Effector memory CD4-positive, alpha-beta T cell (primary cell): Measurements from ENCODE around the gene CHTF18.

Experiments used
- DNase-seq, 3 donors: peaks; one replicate each; pipeline ENCODE4 v3.0.0-alpha.2; 2020
- H3K27ac ChIP-seq: 2 replicates; pipeline ENCODE4 v1.7.0; 2013; ENCODE audit warnings: mild to moderate bottlenecking, low read length, moderate library complexity; ENCODE audit not compliant: insufficient read depth, poor library complexity, severe bottlenecking
- H3K27me3 ChIP-seq: replicated peaks from 2 replicates; pipeline ENCODE4 v1.7.0; 2013; ENCODE audit warnings: mild to moderate bottlenecking, low read length; ENCODE audit not compliant: insufficient read depth, control insufficient read depth, poor library complexity, severe bottlenecking
- H3K36me3 ChIP-seq: 2 replicates; pipeline ENCODE4 v1.7.0; 2013; ENCODE audit warnings: mild to moderate bottlenecking, low read length, moderate library complexity; ENCODE audit not compliant: control insufficient read depth, insufficient read depth
- H3K4me1 ChIP-seq: 2 replicates; pipeline ENCODE4 v1.7.0; 2013; ENCODE audit warnings: low read length, mild to moderate bottlenecking; ENCODE audit not compliant: control insufficient read depth, insufficient read depth, poor library complexity, severe bottlenecking
- H3K4me3 ChIP-seq: 2 replicates; pipeline ENCODE4 v1.7.0; 2013; ENCODE audit warnings: low read length, low read depth, mild to moderate bottlenecking; ENCODE audit not compliant: insufficient read depth, poor library complexity, severe bottlenecking
- H3K9me3 ChIP-seq: 2 replicates; pipeline ENCODE4 v1.7.0; 2013; ENCODE audit warnings: mild to moderate bottlenecking, low read length, moderate library complexity; ENCODE audit not compliant: control insufficient read depth

Gene CHTF18

DNA sequence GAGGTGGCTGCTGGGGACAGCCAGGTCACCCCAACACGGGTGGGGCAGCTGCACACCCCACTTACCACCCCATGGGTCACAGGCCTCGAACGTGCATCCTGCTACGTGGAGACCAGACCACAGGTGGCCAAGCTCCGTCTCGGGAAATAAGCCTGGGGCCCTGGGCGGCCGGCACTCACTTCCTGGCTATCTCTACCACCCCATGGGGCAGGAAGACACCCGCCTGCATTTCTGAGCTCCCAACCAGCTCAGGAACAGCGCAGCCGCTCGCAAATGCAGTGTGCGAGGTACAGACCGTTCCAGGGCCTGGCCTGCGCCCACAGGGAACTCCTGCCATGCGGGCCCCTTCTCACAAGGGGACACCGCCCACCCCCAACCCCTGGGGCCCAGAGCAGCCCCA, 17.1 kb downstream of the CHTF18 start:
- DNase-seq = no peak
- H3K27me3 ChIP-seq = peaks cover 21% of the 10 kb centered on the region

DNA sequence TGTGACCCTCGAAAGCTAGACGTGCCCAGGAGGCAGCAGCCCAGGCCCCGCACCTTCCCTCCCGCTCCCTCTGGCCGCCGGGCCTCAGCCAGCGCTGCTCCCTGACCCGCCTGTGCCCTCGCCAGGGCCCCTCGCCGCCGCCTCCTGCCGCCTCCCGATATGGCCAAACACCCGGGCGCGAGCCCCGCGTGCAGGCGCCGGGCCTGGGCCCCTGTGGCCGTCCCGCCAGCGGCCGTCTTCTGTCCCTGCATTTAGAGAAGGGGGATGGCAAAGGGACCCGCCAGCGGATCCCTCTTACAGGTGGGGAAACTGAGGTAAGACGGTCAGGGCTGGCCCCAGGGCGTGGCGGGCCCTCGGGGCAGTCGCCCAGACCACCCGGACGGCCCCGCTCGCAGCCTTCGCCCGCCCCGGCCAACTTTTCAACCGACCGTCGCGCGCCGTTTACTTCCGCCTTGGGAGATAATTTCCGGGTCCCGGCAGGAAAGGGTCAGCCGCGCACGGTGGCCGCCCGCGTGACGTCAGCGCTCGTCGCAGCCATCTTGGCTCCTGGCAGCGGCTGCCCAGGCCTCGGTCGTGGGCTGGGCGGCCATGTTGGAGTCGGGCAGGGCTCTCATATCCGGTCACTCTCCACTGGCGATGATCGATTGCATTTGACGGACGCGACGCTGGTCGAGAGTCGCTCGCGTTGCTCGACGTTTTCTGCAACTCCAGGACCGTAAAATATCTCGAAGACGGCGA, 19.1 kb downstream of the CHTF18 start:
- peak overlapping the region; percentile 82 for H3K27ac ChIP-seq
- peaks cover 5% of the 10 kb centered on the region for H3K27me3 ChIP-seq
- H3K4me1 ChIP-seq = peaks cover 11% of the 10 kb centered on the region
- peak overlapping the region; percentile 85 for H3K4me3 ChIP-seq
- H3K9me3 ChIP-seq = no peaks in the 10 kb centered on the region
- peak; percentile 60 to 83 (median 69) for DNase-seq
- H3K36me3 ChIP-seq = no peaks in the 10 kb centered on the region

More for the DNA sequence above, 17.1 kb downstream of the CHTF18 start:
- no peak overlapping the region for H3K27ac ChIP-seq
- H3K9me3 ChIP-seq = no peaks in the 10 kb centered on the region
- no peaks in the 10 kb centered on the region for H3K36me3 ChIP-seq
- peaks cover 14% of the 10 kb centered on the region for H3K4me1 ChIP-seq
- H3K4me3 ChIP-seq = no peak overlapping the region

DNA sequence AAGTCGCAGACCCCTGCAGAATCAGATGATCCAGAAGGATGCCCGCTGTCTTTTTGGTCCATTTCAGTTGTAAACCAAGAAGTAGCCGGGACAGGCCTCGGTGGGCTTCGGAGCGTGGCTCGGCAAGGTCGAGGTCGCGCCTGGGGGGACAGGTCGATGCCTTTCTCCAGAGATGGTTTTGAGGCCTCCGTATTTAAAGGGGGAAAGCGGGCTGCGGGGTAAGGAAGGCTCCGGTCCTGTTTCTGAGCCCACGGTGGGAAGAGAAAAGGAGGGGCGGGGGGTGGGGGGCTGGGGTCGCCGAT, 19.6 kb downstream of the CHTF18 start:
- no peak for DNase-seq
- peaks cover 7% of the 10 kb centered on the region for H3K27me3 ChIP-seq
- no peaks in the 10 kb centered on the region for H3K36me3 ChIP-seq
- no peaks in the 10 kb centered on the region for H3K9me3 ChIP-seq
- peak overlapping the region; percentile 85 for H3K4me3 ChIP-seq
- H3K27ac ChIP-seq = peak overlapping the region; percentile 82
- H3K4me1 ChIP-seq = peaks cover 11% of the 10 kb centered on the region

DNA sequence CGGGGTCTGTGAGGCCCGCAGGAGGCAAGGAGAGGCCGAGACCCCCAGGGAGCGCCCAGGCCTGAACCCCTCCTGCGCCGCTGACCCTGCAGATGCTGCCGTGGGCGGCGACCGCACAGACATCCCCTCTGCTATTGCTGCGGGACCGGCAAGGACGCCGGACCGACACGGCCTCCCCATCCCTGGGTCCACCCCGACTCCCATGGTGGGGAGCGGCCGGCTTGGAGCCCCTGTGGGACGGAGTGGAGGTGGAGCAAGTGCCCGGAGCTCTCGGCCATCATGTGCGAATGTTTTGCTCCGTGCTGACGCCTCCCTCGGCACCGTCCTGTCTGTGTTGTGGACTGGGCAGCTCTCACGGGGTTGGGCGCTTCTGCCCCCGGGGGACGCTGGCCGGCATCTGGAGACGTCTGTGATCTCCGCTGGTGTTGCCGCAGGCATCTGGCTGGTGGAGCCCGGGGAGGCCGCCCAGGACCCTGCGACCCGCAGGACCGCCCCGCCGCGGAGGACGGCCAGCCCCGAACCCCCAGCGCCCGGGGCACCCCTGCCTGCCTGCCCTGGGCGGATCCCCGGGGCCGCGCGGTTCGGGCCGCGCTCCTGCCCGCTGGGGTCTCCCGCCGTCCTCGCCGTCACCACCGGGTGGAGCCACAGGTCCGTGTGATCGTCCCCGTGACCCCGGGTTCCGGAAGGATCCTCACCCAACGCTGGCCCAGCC, 24.9 kb downstream of the CHTF18 start:
- no peak overlapping the region for H3K4me3 ChIP-seq
- peaks cover 8% of the 10 kb centered on the region for H3K27me3 ChIP-seq

DNA sequence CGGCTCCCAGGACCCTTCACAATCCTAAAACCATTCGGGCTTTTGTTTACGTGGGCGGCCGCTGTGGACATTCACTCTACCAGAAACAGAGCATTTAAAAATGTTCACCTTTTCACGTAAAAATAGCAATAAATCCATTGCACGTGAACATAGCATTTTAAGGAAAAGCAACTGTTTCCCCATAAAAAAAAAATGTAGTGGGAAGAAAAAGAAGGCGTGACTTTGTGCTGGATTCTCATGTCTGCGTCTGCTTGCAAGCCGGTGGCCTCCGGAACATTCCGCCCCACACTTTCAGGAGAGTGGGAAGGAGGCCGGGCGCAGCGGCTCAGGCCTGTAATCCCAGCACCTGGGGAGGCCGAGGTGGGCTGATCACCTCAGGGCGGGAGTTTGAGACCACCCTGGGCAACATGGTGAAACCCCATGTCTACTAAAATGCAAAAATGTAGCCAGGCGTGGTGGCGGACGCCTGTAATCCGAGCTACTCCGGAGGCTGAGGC, 25.5 kb downstream of the CHTF18 start:
- H3K27me3 ChIP-seq = peaks cover 8% of the 10 kb centered on the region

More for the DNA sequence above, 24.9 kb downstream of the CHTF18 start:
- peaks cover 2% of the 10 kb centered on the region for H3K4me1 ChIP-seq
- no peak overlapping the region for H3K27ac ChIP-seq
- no peaks in the 10 kb centered on the region for H3K9me3 ChIP-seq
- no peaks in the 10 kb centered on the region for H3K36me3 ChIP-seq
- peak in 1 of 3 donors; percentile 16 for DNase-seq

DNA sequence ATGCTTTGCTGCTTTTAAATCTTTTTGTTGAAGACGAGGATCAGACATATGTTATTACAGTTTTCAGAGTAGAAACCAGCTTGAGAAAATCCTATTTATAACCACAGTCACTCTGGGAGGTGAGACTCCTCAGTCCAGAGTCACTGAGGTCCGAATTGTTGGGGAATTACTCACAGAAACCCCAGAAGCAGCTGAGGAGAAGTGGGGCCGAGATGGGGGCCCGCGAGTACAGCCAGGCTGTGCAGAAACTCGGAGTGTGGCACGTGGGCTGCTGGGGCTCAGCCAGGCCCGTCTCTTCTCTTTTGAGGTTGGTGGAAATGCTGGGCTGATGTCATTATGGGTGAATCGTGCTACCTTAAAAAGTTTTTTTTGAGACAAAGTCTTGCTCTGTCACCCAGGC, 26.6 kb downstream of the CHTF18 start:
- Histone ChIP-seq H3K27ac (no peak overlapping the region), H3K4me3 (no peak overlapping the region), H3K36me3 (no peaks in the 10 kb centered on the region), H3K4me1 (peaks cover 9% of the 10 kb centered on the region), H3K9me3 (no peaks in the 10 kb centered on the region), H3K27me3 (peaks cover 8% of the 10 kb centered on the region)
- DNase-seq = no peak

More for the DNA sequence above, 25.5 kb downstream of the CHTF18 start:
- no peak for DNase-seq
- no peaks in the 10 kb centered on the region for H3K36me3 ChIP-seq
- H3K4me3 ChIP-seq = no peak overlapping the region
- no peak overlapping the region for H3K27ac ChIP-seq
- no peaks in the 10 kb centered on the region for H3K4me1 ChIP-seq
- H3K9me3 ChIP-seq = no peaks in the 10 kb centered on the region

DNA sequence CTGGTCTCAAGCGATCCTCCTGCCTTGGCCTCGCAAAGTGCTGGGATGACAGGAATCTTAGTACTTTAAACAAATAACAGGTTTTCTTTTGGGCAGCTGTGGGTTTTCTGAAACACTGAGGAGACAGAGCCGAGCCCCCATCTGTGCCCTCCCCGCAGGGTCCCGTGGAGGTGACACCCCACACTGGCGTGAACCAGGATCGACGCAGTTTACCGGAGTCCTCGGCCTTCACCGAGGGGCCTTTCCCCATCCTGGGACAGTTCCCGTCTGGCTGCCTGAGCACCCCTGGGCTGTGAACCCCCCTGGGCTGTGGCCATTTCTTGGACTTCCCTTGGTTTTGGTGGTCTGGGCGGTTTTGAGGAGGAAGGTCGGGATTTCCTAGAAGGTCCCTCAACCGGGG, 27.4 kb downstream of the CHTF18 start:
- Histone ChIP-seq H3K9me3 (no peaks in the 10 kb centered on the region), H3K27ac (no peak overlapping the region), H3K4me3 (no peak overlapping the region), H3K27me3 (peaks cover 8% of the 10 kb centered on the region), H3K4me1 (peaks cover 10% of the 10 kb centered on the region), H3K36me3 (no peaks in the 10 kb centered on the region)
- no peak for DNase-seq

DNA sequence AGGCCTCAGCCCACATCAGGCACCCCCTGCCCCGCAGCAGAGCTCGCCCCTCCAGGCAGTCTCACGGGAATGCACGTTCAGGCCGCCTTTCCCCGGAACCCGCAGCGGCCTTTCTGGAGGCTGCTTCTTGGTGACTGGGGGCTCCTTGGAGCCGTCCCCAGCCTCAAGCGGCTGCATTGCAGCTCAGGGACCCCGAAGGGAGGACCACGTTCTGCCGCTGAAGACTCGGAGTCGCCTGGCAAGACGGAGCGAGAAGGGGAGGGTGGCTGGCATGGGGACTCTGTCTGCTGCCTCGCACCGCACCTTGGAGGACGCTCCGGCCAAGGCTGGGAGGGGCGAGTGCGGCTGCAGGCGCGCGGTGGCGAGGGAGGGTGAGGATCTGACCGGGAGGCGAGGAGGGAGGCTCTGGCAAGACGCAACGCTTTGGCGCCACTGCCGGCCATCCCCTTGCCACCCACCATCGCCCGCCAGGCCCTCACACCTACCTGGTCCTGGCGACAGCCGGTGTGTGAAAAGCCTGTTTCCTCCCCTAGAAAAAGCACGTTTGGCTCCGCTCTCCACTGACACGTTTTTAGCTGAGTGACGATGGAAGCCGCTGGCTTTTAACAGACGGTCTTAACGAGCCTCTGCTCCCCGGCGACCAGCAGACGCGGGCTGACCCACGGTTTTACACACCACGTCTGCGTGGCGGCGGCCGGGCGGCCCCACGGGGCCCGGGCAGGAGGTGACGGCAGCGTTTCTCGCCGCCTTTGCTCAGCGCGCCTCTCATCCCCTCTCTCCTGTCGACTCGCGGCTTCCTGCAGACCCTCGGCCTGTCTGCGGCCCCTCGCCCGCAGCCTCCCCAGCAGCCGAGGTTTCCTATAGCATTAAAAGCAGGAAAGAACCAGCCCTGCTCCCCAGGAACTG, 28.8 kb downstream of the CHTF18 start:
- Histone ChIP-seq H3K4me1 (peaks cover 10% of the 10 kb centered on the region), H3K36me3 (no peaks in the 10 kb centered on the region), H3K4me3 (no peak overlapping the region), H3K27me3 (peaks cover 6% of the 10 kb centered on the region), H3K9me3 (no peaks in the 10 kb centered on the region), H3K27ac (no peak overlapping the region)
- DNase-seq = no peak

DNA sequence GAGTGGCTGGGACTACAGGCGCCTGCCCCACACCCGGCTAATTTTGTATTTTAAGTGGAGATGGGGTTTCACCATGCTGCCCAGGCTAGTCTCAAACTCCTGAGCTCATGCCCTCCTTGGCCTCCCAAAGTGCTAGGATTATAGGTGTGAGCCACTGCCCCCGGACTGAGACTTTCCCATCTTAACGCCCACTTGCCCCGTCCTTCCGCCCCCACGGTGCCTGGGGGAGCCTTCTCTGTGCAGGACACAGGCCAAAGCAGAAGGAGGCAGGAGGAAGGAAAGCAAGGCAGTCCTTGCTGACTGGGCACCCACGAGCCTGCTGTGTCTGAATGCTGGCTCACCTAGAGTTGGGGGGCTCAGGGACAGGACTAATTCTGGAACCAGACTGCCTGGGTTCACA, 29.7 kb downstream of the CHTF18 start:
- no peak for DNase-seq
- Histone ChIP-seq H3K36me3 (no peaks in the 10 kb centered on the region), H3K9me3 (no peaks in the 10 kb centered on the region), H3K27me3 (no peaks in the 10 kb centered on the region), H3K27ac (no peak overlapping the region), H3K4me3 (no peak overlapping the region), H3K4me1 (peaks cover 10% of the 10 kb centered on the region)
